GM18498 (cell line): ENCODE data around the gene NATD1.

ENCODE experiments used
- ATAC-seq: cut with Tn5 transposase; IDR thresholded peaks from one replicate; pipeline ENCODE4 v1.9.1; 2021; ENCODE audit warnings: mild to moderate bottlenecking, moderate library complexity; ENCODE audit not compliant: unreplicated experiment

The NATD1 gene

GRCh38 chr17:21252796-21253645 lies at the start of gene NATD1:
Gene NATD1, minus strand, starts transcription at chr17:21253410. Its CDS starts 146 bp downstream, at chr17:21253264.
- ATAC-seq, result peak; percentile 78

GRCh38 chr17:21301593-21302550 lies 48.7 kb upstream of the NATD1 start:
- no peak for ATAC-seq

- ATAC-seq, result no peak
These were observed 47.7 kb upstream of the NATD1 start for GRCh38 chr17:21300601-21301571.

GRCh38 chr17:21299981-21300600 lies 46.9 kb upstream of the NATD1 start:
- no peak for ATAC-seq

- no peak for ATAC-seq
These were observed 45.8 kb upstream of the NATD1 start for GRCh38 chr17:21298983-21299519.

GRCh38 chr17:21298056-21298982 lies 45.1 kb upstream of the NATD1 start:
- ATAC-seq, result no peak

- ATAC-seq, result no peak
These were observed 44.4 kb upstream of the NATD1 start for GRCh38 chr17:21297597-21297996.

GRCh38 chr17:21297026-21297520 lies 43.9 kb upstream of the NATD1 start:
- no peak for ATAC-seq

GRCh38 chr17:21296097-21297025 lies 43.2 kb upstream of the NATD1 start:
- ATAC-seq, result no peak

- ATAC-seq, result no peak
These were observed 42.1 kb upstream of the NATD1 start for GRCh38 chr17:21295036-21295952.

GRCh38 chr17:21294321-21295035 lies 41.3 kb upstream of the NATD1 start:
- ATAC-seq, result no peak

- ATAC-seq, result no peak
These were observed 40.6 kb upstream of the NATD1 start for GRCh38 chr17:21293831-21294210.

- no peak for ATAC-seq
These were observed 39.9 kb upstream of the NATD1 start for GRCh38 chr17:21292867-21293830.

- ATAC-seq, result no peak
These were observed 38.7 kb upstream of the NATD1 start for GRCh38 chr17:21291862-21292261.

- no peak for ATAC-seq
These were observed 38.1 kb upstream of the NATD1 start for GRCh38 chr17:21291357-21291756.
